ENCODE data around the gene GRIK1.
A peak's percentile ranks its signal among the peaks of the same experiment; 100 is the strongest.

Gene GRIK1

DNA sequence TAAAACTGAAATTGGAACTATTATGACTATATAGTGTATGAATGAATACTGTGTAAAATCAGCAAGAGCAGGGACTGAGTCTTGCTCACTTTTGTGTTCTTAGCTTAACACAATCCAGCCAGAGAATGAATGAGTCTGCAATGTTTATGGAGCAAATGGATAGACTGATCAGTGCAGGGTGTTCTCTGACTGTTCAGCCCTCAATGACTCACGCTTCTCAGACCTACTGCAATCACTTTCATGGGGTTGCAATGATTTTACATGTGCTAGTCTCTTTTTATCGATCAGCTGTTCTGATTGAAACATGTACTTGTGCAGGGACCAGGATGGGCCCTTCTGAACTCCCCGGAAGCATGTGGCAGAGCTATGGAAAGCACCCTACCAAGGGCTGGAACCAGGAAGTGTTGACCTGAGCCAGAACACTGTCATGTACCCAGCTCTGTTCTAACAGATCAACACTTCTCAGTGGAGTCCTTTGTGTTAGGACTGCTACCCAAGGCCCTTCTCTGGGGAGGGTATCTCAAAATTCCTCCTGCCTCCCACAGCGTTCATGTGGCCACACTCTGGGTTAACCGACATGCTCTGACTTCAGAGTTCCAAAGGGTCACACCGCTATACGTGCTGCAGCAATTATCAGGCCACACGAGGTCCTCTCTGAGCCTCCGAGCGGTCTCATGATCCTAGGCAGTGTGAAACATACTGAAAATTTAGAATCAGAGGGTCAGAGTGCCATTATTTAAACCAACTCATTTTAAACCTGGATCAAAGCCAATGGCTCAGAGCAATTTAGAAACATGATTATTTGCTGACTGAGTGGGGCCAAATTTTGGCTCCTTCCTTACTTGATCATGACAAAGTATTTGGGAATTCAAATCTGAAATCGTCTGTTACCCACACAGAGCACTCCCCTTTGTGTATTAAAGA is 35.2 kb downstream of the GRIK1 start:
- POLR2A ChIA-PET (ENCODE audit: low non-redundant PET), result no interaction called here
- TF ChIP-seq CTCF (conservative IDR thresholded peaks at IDR 0.05; ENCODE audit: low read depth), result no peak
- no peak overlapping the region for H3K27ac ChIP-seq
- CTCF ChIA-PET, result no interaction called here
- peak; percentile 12 for DNase-seq (ENCODE audit: low spot score)

- CTCF ChIA-PET, result no interaction called here
- H3K27ac ChIP-seq, result no peak overlapping the region
These were observed 42.9 kb downstream of the GRIK1 start for GRCh38 chr21:29896884-29897283.

DNA sequence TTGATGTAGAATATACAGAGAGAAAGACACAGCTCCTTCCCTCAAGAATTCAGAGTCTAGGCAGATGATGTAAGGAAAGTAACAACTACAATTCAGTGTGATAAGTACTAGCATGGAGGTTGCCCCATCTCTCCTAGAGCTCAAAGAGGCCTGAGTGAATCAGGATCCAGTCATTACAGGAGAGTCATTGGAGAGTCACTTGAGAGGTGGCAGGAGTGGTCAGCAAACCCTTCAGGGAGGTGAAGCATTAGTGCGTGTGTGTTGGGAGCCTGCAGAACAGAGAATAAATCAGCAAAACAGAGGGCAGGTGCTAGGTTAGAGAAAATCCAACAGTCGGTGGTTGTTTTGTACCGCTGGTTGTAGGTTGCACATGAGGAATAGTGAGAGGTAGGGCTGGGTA is 46.1 kb downstream of the GRIK1 start:
- no peak overlapping the region for H3K27ac ChIP-seq
- POLR2A ChIA-PET (ENCODE audit: low non-redundant PET), result no interaction called here
- DNase-seq (ENCODE audit: low spot score), result no peak
- CTCF ChIA-PET, result no interaction called here
- TF ChIP-seq CTCF (conservative IDR thresholded peaks at IDR 0.05; ENCODE audit: low read depth), result no peak

More at GRCh38 chr21:29896884-29897283, 42.9 kb downstream of the GRIK1 start:
- POLR2A ChIA-PET (ENCODE audit: low non-redundant PET), result no interaction called here
- no peak for DNase-seq (ENCODE audit: low spot score)
- no peak for TF ChIP-seq CTCF (conservative IDR thresholded peaks at IDR 0.05; ENCODE audit: low read depth)

GRCh38 chr21:29892379-29892778 is 47.4 kb downstream of the GRIK1 start:
- ChIA-PET CTCF (interaction anchor here (0.6 kb wide), 1 partner anchor 218 kb away, joined by 4 read pairs; no protein-coding TSS in a partner anchor), POLR2A (ENCODE audit: low non-redundant PET) (no interaction called here)
- no peak for TF ChIP-seq CTCF (conservative IDR thresholded peaks at IDR 0.05; ENCODE audit: low read depth)
- no peak overlapping the region for H3K27ac ChIP-seq
- DNase-seq (ENCODE audit: low spot score), result no peak

- H3K27ac ChIP-seq, result no peak overlapping the region
- ChIA-PET POLR2A (ENCODE audit: low non-redundant PET) (no interaction called here), CTCF (interaction anchor here (0.6 kb wide), 2 partner anchors 373 to 742 kb away, joined by 3 to 6 read pairs; no protein-coding TSS in a partner anchor)
- no peak for TF ChIP-seq CTCF (conservative IDR thresholded peaks at IDR 0.05; ENCODE audit: low read depth)
- DNase-seq (ENCODE audit: low spot score), result peak; percentile 15
These were observed 51.4 kb downstream of the GRIK1 start for GRCh38 chr21:29888437-29888836.

- no peak for TF ChIP-seq CTCF (conservative IDR thresholded peaks at IDR 0.05; ENCODE audit: low read depth)
- H3K27ac ChIP-seq, result no peak overlapping the region
- POLR2A ChIA-PET (ENCODE audit: low non-redundant PET), result no interaction called here
- CTCF ChIA-PET, result interaction anchor here (0.6 kb wide), 1 partner anchor 47 kb away, joined by 3 read pairs; no protein-coding TSS in a partner anchor
- DNase-seq (ENCODE audit: low spot score), result no peak
These were observed 52.3 kb downstream of the GRIK1 start for GRCh38 chr21:29887313-29888009.

Measured in RWPE1 (cell line).